Fibroblast of lung (primary cell): ENCODE measurements around the gene AMOT. TPM values are rescaled to one million over a fixed set of nuclear protein-coding genes. Genes with fewer than 3 reads are reported as not detected.
A peak's percentile ranks its signal among the peaks of the same experiment; 100 is the strongest.

Experiments used
- DNase-seq, 2 donors: peaks; one replicate each; pipeline versions ENCODE4 v3.0.0 to v3.0.0-alpha.2; 2010; ENCODE audit warnings: low read depth in 2 of 2
- H2AFZ ChIP-seq: 2 replicates; pipeline ENCODE4 v1.5.1; 2012; ENCODE audit warnings: low read length, control low read depth, inconsistent platforms
- H3K27ac ChIP-seq: 2 replicates; pipeline ENCODE4 v1.5.1; 2011; ENCODE audit warnings: low read length, control low read depth; ENCODE audit not compliant: insufficient read depth
- H3K27me3 ChIP-seq: 2 replicates; pipeline ENCODE4 v1.5.1; 2011; ENCODE audit warnings: mild to moderate bottlenecking, low read length; ENCODE audit not compliant: control insufficient read depth, insufficient read depth
- H3K36me3 ChIP-seq: 2 replicates; pipeline ENCODE4 v1.5.1; 2011; ENCODE audit warnings: low read length; ENCODE audit not compliant: control insufficient read depth, insufficient read depth
- H3K4me1 ChIP-seq: 2 replicates; pipeline ENCODE4 v1.5.1; 2011; ENCODE audit warnings: low read length; ENCODE audit not compliant: control insufficient read depth, insufficient read depth; ENCODE audit errors: extremely low read depth
- H3K4me2 ChIP-seq: 2 replicates; pipeline ENCODE4 v1.5.1; 2011; ENCODE audit warnings: low read length, control low read depth; ENCODE audit not compliant: insufficient read depth; ENCODE audit errors: extremely low read depth
- H3K4me3 ChIP-seq, 4 experiments: fragments of 200-600 bp in 1 of 4; sonication (generic) in 1 of 4; replicated peaks in 1 of 4; 2 replicates each; pipeline ENCODE4 v1.5.1; 2011 to 2016; ENCODE audit warnings: low read length in 4 of 4, low read depth in 3 of 4, mild to moderate bottlenecking in 3 of 4, control low read depth in 2 of 4, inconsistent platforms in 1 of 4, mixed read lengths in 1 of 4; ENCODE audit not compliant: insufficient read depth in 1 of 4; ENCODE audit errors: control extremely low read depth in 1 of 4
- H3K79me2 ChIP-seq: 2 replicates; pipeline ENCODE4 v1.5.1; 2012; ENCODE audit warnings: mild to moderate bottlenecking, low read length, inconsistent platforms; ENCODE audit not compliant: control insufficient read depth, insufficient read depth
- H3K9ac ChIP-seq: 2 replicates; pipeline ENCODE4 v1.5.1; 2011; ENCODE audit warnings: mild to moderate bottlenecking, low read length, control low read depth; ENCODE audit not compliant: insufficient read depth
- H3K9me3 ChIP-seq: 2 replicates; pipeline ENCODE4 v1.5.1; 2012; ENCODE audit warnings: low read depth, low read length; ENCODE audit not compliant: control insufficient read depth, insufficient read depth
- H4K20me1 ChIP-seq: 2 replicates; pipeline ENCODE4 v1.5.1; 2011; ENCODE audit warnings: low read length; ENCODE audit not compliant: control insufficient read depth, insufficient read depth; ENCODE audit errors: extremely low read depth
- CTCF ChIP-seq, 2 donors: IDR thresholded peaks in 1 of 2; conservative IDR thresholded peaks in 1 of 2; 1 replicate in 1 of 2; 2 replicates in 1 of 2; pipeline ENCODE4 v1.5.1; 2011 to 2012; ENCODE audit warnings: low read length in 2 of 2, control low read depth in 1 of 2, inconsistent platforms in 1 of 2, low read depth in 1 of 2, mild to moderate bottlenecking in 1 of 2
- EZH2 ChIP-seq: IDR thresholded peaks from 2 replicates; pipeline ENCODE4 v1.5.1; 2012; ENCODE audit warnings: low read length, control low read depth, mild to moderate bottlenecking; ENCODE audit errors: missing control alignments
- polyA plus RNA-seq, 2 donors: library from polyadenylated mRNA; depleted of rRNA in 1 of 2; stranded (reverse) in 1 of 2; unstranded in 1 of 2; fragments of >200 nt; gene quantifications; 2 replicates each; pipeline ENCODE4 v1.2.1, GENCODE V29; 2011 to 2012; ENCODE audit warnings: missing spikeins in 1 of 2
- total RNA-seq: library from RNA; depleted of rRNA; stranded (reverse); fragments of >200 nt; gene quantifications from 2 replicates; pipeline ENCODE4 v1.2.1, GENCODE V29; 2014

The AMOT gene
- total and polyA plus RNA-seq, 2 donors (not counting 1 experiment from before 2014, with no cell fraction given), result 6.8 to 7.5 TPM

- Histone ChIP-seq H3K79me2 (no peaks in the 10 kb centered on the region), H3K4me3 (no peak overlapping the region), H3K9me3 (no peaks in the 10 kb centered on the region), H3K36me3 (no peaks in the 10 kb centered on the region), H2AFZ (no peak overlapping the region), H4K20me1 (no peaks in the 10 kb centered on the region), H3K27ac (no peak overlapping the region), H3K27me3 (no peaks in the 10 kb centered on the region), H3K4me1 (no peaks in the 10 kb centered on the region), H3K9ac (no peak overlapping the region), H3K4me2 (no peak overlapping the region)
- no peak for TF ChIP-seq EZH2
- TF ChIP-seq CTCF (conservative IDR thresholded peaks at IDR 0.05 in 1 of 2, IDR thresholded peaks at IDR 0.05 in 1 of 2; ENCODE audit: low read depth in 1 of 2, low read length in 2 of 2), result no peak
- DNase-seq, result peak in 1 of 2 donors; percentile 53
Measured at GRCh38 chrX:112844250-112844649, 3.6 kb upstream of the AMOT start.

- no peak overlapping the region for H3K27ac ChIP-seq
- peak overlapping the region; percentile 35 for H3K4me2 ChIP-seq
Measured at GRCh38 chrX:112841820-112842157, 1.2 kb upstream of the AMOT start.

GRCh38 chrX:112841114-112841819 is 636 bp upstream of the AMOT start:
- DNase-seq, result peak; percentile 82 to 88
- Histone ChIP-seq H4K20me1 (no peaks in the 10 kb centered on the region), H3K79me2 (no peaks in the 10 kb centered on the region), H3K4me3 (peak overlapping the region; percentile 71 to 77 (median 74)), H3K27me3 (no peaks in the 10 kb centered on the region), H3K4me1 (no peaks in the 10 kb centered on the region), H3K9ac (no peak overlapping the region), H3K27ac (no peak overlapping the region), H3K9me3 (no peaks in the 10 kb centered on the region), H3K36me3 (no peaks in the 10 kb centered on the region), H2AFZ (peak overlapping the region; percentile 62), H3K4me2 (peak overlapping the region; percentile 48)
- no peak for TF ChIP-seq CTCF (conservative IDR thresholded peaks at IDR 0.05 in 1 of 2, IDR thresholded peaks at IDR 0.05 in 1 of 2; ENCODE audit: low read depth in 1 of 2, low read length in 2 of 2)
- no peak for TF ChIP-seq EZH2

More at GRCh38 chrX:112841820-112842157, 1.2 kb upstream of the AMOT start:
- no peak overlapping the region for H3K9ac ChIP-seq
- no peaks in the 10 kb centered on the region for H3K4me1 ChIP-seq
- no peaks in the 10 kb centered on the region for H3K27me3 ChIP-seq
- H3K36me3 ChIP-seq, result no peaks in the 10 kb centered on the region
- peak overlapping the region; percentile 62 for H2AFZ ChIP-seq
- H4K20me1 ChIP-seq, result no peaks in the 10 kb centered on the region
- no peaks in the 10 kb centered on the region for H3K79me2 ChIP-seq
- no peak for DNase-seq
- peak overlapping the region in 3 of 4 experiments; percentile 12 to 58 (median 35) for H3K4me3 ChIP-seq
- no peaks in the 10 kb centered on the region for H3K9me3 ChIP-seq
- TF ChIP-seq CTCF (conservative IDR thresholded peaks at IDR 0.05 in 1 of 2, IDR thresholded peaks at IDR 0.05 in 1 of 2; ENCODE audit: low read depth in 1 of 2, low read length in 2 of 2), result no peak
- no peak for TF ChIP-seq EZH2
